HG03565 (cell line): Measurements from ENCODE around the gene ABCA1.
A peak's percentile ranks its signal among the peaks of the same experiment; 100 is the strongest.
"Not testable (repeated sequence)": the region's sequence is repeated elsewhere in the genome, so short reads cannot be mapped to it uniquely, and the experiment has no call there.

Experiments used
- ATAC-seq: cut with Tn5 transposase; IDR thresholded peaks from one replicate; pipeline ENCODE4 v1.9.1; 2021; ENCODE audit warnings: mild to moderate bottlenecking, moderate library complexity; ENCODE audit not compliant: unreplicated experiment

ABCA1 gene

GRCh38 chr9:104873489-104873850 is 54.5 kb downstream of the ABCA1 start:
- no peak for ATAC-seq

- ATAC-seq, result no peak
These were observed 55.1 kb downstream of the ABCA1 start for GRCh38 chr9:104872656-104873488.

GRCh38 chr9:104871961-104872527 is 55.9 kb downstream of the ABCA1 start:
- ATAC-seq, result no peak

GRCh38 chr9:104869811-104870210 is 58.1 kb downstream of the ABCA1 start:
- ATAC-seq, result no peak

- peak; percentile 82 for ATAC-seq
These were observed 59.1 kb downstream of the ABCA1 start for GRCh38 chr9:104868687-104869404.

GRCh38 chr9:104868303-104868686 is 59.7 kb downstream of the ABCA1 start:
- ATAC-seq, result no peak

- no peak for ATAC-seq
These were observed 61.8 kb downstream of the ABCA1 start for GRCh38 chr9:104866191-104866590.

GRCh38 chr9:104864675-104865104 is 63.3 kb downstream of the ABCA1 start:
- no peak for ATAC-seq

GRCh38 chr9:104863180-104863883 is 64.6 kb downstream of the ABCA1 start:
- peak; percentile 79 for ATAC-seq

- no peak for ATAC-seq
These were observed 66.6 kb downstream of the ABCA1 start for GRCh38 chr9:104861397-104861796.

GRCh38 chr9:104860263-104860662 is 67.7 kb downstream of the ABCA1 start:
- ATAC-seq, result no peak

GRCh38 chr9:104858846-104859245 is 69.1 kb downstream of the ABCA1 start:
- no peak for ATAC-seq

GRCh38 chr9:104858271-104858670 is 69.7 kb downstream of the ABCA1 start:
- no peak for ATAC-seq

GRCh38 chr9:104856413-104856941 is 71.5 kb downstream of the ABCA1 start:
- no peak for ATAC-seq

- ATAC-seq, result no peak
These were observed 72.1 kb downstream of the ABCA1 start for GRCh38 chr9:104855807-104856206.

GRCh38 chr9:104855258-104855657 is 72.7 kb downstream of the ABCA1 start:
- ATAC-seq, result not testable (repeated sequence)

GRCh38 chr9:104854613-104855012 is 73.3 kb downstream of the ABCA1 start:
- ATAC-seq, result no peak

- ATAC-seq, result no peak
These were observed 74.3 kb downstream of the ABCA1 start for GRCh38 chr9:104853683-104854082.

- no peak for ATAC-seq
These were observed 74.8 kb downstream of the ABCA1 start for GRCh38 chr9:104853159-104853558.

GRCh38 chr9:104851546-104851920 is 76.4 kb downstream of the ABCA1 start:
- ATAC-seq, result no peak
